Stimulated activated CD8-positive, alpha-beta memory T cell treated with anti-CD3 and anti-CD28 coated beads, Interleukin-12 subunit alpha, Interleukin-12 subunit beta, amount 100 ng/mL, for 4 hours (primary cell): ENCODE measurements around the gene ZNF747.

ENCODE experiments used
- DNase-seq: peaks from one replicate; pipeline ENCODE4 v3.0.0-alpha.2; 2020; ENCODE audit warnings: low read depth

Gene ZNF747

DNA sequence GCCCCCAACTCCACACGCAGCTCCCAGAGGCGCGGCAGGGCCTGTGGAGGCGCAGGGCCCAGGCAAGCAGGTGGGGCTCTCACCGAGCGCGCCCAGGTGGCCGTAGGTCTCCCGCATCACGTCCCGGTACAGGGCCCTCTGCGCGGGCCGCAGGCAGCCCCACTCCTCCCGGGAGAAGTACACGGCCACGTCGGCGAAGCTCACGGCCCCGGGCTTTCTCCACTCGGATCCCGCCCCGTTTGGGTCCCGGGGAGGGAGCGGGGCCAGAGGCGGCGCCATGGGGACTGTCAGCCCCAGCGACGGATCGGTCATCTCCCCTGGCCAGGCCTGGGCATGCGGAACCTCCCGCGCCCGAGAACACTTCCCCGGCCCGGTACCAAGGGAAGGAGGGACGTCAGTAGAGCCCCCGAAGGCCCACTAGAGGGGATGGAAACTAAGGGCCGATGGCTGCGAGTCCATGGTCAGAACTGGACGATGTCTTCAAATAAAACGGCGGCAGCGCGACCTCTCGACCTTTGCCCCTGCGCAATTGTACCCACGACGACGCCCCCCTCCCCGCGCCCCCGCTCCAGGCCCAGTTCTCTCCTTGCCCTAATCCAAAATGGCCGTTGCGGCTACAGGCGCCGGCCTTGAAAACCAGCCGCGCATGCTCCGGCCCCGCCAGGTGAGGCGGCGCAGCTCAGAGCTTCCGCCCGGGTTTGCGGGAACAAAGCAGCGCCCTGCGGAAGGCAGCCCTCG lies at the start of gene ZNF747:
ZNF747 (minus strand) TSS at position 491 of the 738 bp plus-strand sequence; CDS start at position 312, 179 bp downstream.
- DNase-seq, result peak; percentile 87

DNA sequence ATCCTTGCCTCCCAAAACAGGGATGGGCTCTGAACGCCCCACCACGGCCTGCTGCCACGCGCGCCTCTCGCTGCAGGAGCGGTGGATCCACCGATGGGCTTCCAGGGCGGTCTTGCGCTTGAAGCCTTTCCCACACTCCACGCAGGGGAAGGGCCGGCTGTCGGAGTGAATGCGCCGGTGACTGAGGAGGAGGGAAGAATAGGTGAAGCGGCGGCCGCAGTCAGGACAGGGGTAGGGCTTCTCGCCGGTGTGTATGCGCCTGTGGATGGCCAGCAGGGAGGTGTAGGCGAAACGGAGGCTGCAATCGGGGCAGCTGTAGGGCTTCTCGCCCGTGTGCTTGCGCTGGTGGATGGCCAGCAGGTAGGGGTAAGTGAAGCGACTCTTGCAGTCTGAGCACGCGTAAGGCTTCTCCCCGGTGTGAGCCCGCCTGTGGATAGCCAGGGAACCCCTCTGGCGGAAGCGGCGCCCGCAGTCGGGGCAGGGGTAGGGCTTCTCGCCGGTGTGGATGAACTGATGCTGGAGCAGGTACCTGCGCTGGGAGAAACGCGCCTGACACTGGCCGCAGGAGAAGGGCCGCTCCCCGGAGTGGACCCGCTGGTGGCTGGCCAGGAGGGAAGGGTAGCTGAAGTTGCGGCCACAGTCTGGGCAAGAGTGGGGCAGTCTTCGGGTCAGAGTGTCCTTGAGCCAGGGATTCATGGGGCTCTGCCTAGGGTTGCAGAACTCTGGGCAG lies 48.1 kb upstream of the ZNF747 start:
- DNase-seq, result no peak

DNA sequence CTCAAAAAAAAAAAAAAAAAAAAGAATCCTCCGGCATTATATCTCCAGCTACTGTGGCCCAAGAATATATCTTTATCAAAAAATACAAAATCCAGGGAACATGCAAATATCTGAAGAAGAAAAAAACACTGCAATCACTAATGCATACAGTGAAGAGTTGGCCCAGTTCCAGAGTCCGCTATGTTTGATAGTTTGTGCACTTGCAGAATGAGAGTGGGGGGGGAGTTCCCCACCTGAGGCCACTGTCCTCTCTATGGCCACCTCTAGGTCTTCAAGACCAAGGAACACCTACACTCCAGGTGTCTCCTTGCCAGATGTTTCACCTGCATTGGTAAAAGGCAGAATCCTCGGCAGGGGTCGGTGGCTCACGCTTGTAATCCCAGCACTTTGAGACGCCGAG lies 46.8 kb upstream of the ZNF747 start:
- DNase-seq, result no peak

DNA sequence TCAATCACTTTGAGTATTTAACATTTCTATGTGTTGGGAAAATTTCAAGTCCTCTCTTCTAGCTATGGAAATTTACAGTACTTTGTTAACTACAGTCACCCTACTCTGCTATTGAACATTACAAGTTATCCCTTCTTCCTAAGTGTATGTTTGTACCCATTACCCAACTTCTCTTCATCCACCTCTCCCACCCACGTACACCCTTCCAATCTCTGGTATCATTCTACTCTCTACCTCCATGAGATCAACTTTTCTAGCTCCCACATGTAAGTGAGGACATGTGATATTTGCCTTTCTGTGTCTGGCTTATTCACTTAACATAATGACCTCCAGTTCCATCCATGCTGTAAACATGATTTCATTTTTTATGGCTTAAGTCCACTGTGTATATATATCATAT lies 40.0 kb upstream of the ZNF747 start:
- no peak for DNase-seq

DNA sequence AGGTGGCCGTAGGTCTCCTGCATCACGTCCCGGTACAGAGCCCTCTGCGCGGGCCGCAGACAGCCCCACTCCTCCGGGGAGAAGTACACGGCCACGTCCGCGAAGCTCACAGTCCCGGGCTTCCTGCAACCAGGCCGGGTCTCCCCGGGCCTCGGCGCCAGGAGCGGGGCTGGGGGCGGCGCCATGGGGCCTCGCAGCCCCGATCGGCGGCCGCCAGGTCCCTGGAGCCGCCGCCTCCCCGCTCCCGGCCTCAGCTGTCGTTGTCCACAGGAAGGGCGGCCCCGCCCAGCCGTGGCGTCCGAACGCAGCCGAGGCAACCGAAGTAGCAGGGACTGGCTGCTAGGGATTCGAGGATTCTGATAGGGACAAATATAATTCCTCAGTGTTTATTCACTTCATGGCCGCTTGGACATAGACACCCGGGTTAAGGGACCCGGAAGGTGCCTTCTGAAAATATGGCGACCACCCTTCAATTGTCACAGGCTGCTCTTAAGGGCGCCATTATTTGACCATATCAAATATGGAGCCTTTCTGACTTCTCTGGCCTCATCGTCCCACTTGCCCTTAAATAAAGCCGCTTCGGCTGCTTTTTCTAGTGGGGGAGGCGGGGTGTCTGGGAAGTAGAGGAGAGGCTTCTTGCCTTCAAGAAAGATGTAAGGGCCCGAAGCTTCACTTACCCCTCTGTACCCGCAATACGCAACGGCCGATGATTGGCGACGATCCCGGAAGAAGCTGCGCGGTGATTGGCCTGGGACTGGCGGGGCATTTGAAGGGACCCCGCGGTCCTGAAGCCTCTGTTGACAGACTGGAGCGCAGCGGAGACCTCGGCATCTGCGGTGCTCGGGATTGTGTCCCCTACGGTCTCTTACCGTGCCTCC lies 37.0 kb upstream of the ZNF747 start, which contains the start of gene ZNF688:
ZNF688 (minus strand) TSS at position 270 of the 878 bp plus-strand sequence; CDS start at position 185, 85 bp downstream.
- DNase-seq, result peak; percentile 87

DNA sequence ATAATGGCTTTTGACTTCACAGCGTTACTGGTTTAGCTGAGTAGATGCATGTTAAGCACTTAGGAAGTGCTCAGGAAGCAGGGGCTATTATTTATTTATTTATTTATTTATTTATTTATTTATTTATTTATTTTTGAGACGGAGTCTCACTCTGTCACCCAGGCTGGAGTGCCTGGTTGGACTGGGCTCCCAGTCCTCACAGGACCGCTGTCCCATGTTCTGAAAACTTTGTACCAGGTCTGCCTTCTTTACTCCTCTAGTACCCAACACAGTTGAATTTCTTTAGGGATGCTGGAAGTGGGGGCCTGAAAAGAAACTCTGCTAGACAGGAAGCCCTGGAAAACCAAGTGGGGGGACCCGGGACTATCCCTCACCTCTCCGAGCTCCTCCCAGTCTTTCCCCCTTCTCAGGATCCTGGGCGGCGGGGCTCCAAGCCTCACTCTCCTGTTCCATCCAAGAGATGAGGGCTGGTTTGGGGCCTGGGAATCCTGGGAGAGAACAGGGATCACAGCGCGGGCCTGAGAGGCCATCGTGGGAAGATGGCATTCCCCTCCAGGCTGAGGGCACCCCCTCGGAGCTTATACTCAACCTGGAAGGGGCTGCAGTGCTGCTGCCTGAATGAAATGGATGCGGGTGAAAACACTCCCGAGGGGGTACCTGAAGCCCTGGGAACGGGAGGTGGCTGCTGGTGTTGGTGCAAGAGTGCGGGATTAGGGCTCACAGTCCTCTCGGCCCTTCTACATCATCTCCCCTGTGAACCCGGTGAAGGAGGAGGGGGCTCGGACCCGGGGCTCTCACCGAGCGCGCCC lies 36.2 kb upstream of the ZNF747 start:
- DNase-seq, result no peak

DNA sequence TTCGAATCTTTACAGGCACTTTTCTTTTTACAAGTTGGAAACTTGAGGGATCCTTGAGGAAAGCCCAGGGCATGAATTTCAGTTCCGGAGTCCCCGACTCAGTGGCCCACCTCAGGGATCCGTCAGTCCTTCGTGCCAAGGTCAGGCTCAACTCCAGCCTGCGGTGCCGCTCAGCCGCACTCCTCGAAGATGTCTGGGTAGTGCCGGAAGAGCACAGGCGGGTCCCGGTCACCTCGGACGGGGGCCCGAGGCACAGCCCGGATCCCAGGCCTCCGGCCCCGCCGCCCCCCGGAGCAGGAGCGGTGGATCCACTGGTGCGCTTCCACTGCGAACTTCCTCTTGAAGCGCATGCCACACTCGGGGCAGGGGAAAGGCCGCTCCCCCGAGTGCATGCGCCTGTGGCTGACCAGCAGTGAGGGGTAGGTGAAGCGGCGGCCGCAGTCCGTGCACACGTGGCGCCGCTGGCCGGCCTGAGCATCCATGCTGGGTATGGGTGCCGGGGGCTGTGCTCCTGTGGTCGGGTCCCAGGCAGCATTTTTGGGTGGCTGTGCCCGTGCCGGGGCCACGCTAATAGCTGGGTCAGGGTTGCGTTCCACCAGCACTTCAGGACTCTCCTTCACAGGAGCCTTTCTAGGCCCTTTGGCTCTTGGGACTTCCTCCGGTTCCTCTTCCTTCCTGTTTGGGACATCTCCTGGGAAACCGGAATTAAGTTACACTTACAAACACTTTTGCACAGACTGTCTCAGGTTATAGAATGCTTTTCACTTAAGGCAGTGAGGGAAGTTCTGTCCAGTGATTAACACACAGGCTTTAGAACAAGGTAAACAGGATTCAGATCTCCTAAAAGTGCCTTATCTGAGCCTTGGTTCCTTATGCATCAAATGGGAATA lies 35.3 kb upstream of the ZNF747 start:
- DNase-seq, result no peak

DNA sequence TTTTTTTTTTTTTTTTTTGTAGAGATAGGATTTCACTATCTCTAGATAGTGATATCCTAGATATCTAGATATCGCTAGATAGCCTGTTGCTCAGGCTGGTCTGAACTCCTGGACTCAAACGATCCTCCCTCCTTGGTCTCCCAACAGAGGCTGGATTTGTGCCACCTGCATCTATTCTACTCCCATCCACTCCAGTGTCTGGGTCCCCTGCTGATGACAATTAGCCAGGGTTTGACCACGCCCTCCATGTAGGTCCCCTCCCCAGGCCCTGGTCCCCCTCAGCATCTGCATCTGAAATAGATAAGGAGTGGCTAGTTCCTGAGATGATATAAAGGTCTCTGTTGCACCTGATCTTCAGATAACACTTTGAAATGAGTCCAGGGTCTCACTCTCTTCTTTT lies 34.6 kb upstream of the ZNF747 start:
- DNase-seq, result no peak

DNA sequence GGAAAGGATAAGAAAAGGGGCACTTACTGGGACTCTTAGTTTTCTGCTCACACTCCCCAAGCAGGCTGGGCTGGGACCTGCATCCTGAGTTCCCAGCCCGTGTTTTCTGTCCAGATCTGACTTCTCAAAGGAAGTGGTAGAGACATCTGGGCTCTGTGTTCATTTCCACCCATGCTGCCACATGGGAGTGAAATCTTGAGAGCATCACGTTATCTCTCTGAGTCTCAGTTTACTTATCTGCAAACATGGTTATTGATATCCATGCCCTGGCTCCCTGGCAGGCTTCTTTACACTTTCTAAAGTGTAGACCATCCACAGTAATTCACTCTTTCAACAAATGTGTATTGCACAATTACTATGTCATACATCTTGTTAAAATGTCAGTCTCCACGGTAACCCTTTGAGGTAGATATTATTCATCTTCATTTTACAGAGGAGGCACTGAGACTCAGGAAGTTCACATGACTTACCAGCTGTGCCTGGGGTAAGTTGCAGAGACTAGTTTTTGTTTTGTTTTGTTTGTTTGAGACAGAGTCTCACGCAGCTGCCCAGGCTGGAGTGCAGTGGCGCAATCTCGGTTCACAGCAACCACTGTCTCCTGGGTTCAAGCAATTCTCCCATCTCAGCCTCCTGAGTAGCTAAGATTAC lies 33.5 kb upstream of the ZNF747 start:
- DNase-seq, result no peak

DNA sequence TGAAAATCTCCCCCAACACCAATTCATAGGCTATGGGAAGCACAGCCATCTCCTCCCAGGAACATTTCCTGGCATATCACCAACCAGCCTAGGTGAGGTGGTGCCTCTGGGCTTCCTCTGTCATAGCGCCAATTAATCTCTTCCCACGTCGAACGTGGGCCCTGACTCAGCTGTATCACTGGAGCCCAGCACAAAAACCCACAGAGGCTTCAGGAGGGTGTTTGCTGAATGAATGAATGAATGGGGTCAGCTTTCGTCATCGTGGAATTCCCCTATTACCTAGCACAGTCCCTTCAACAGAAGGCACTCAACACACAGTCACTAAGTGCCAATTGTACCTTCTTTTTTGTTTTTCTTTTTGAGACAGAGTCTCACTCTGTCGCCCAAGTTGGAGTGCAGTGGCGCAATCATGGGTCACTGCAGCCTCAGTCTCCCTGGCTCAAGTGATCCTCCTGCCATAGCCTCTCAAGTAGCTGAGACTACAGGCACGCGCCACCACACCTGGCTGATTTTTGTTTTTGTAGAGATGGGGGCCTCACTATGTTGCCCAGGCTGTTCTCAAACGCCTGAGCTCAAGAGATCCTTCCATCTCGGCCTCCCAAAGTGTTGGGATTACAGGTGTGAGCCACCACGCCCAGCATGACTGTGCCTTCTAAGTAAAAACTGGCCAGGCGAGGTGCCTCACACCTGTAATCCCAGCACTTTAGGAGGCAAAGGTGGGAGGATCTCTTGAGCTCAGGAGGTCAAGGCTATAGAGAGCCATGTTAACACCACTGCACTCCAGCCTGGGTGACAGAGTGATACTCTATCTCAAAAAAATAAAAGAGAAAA lies 32.7 kb upstream of the ZNF747 start:
- peak; percentile 40 for DNase-seq

DNA sequence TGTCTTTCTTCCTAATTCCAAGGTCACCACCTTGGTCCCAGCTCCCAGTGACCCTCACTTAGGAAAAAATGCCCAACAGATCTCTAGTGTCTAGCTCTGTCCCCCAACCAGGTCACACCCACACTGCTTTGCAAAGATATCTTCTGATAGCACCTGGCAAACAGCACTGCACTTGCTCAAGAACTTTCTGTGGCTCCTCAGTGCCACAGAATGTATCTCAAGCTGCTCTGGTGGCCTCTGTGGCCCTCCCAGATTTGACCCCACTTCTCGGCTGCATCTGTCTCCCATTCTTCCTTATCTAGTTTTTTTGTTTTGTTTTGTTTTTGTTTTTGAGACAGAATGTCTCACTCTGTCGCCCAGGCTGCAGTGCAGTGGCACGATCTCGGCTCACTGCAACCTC lies 31.9 kb upstream of the ZNF747 start:
- DNase-seq, result no peak

DNA sequence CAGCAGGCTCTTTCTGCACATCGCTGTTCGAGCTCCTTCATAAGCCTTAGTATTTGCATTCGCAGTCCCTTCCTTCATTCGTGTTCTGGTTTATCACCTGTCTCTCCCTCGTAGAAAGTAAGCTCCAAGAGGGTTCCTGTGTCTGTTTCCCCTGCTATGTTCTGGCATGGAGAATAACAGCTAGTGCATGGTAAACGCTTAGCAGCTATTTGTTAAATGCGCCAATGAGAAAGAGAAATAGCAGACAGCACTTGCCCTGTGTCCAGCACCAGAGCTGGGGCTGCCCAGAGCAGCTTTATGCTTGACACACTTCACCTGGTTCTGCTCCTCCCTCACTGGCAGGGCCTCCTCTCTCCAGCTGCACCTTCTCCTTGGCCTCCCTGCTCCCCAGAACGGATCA lies 31.3 kb upstream of the ZNF747 start:
- no peak for DNase-seq

DNA sequence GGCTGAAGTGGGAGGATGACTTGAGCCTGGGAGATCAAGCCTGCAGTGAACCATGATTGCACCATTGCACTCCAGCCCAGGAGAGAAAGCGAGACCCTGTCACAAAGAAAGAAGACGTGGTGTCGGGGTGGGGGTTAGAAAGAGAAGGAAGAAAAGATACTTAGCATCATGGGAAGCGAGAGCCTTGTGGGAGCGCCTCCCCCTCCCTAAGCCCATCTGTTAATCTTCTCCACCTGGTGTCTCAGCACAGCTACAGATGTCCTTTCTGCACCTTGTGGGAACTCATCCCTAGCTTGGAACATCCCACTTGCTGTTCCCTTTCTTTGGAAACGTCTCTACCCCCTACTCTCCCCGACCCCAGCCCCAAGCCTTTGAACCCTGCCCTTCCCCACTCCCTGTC lies 30.9 kb upstream of the ZNF747 start:
- no peak for DNase-seq

DNA sequence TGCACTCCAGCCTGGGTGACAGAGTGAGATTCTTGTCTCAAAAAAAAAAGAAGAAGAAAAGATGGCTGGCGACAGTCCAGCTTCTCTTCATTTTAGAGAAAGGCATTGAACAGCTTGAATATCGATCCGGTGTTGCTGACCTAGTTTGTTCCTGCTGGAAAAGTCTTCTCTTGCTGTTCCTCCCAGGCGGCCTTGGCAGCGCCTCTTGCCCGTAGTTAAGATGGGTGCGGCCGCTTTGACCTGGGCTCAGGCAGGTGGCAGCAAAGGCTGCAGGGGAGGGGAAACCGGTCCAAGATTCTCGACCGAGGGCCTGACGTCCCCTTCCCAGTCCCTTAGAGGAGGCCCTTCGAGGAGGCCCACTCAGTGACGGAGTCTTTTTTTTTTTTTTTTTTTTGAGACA lies 27.4 kb upstream of the ZNF747 start:
- DNase-seq, result no peak

DNA sequence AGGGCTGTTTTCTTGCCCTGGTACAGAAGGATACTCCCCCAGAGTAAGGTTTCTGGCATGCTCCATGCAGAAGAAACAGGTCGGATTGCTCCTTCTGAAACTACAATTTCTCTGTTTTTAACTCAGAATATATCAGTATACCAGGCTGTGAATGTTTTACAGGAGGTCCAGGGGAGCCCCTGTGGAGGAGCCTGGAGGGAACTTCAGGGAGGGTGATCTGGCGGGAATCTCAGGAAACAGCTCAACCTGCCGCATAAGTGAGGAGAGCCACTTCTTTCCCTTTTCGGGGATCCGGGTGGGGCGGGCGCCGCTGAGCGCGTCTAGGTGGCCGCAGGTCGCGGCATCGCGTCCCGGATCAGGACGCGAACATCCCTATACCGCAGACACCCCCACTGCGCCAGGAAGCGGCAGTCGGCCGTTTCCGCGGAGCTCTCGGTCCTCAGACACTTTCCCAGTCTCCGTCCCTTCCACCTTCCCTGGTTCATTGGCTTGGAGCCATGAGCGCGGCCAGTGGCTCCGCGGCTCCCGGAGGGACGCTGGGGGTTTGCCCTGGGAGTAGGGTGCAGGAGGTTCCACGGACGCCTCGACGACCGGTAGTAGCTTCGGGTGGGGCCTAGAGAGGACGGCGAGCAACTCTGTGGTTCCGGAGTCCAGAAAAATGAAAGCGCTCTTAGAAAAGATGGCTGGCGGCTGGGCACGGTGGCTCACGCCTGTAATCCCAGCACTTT lies 26.6 kb upstream of the ZNF747 start:
- no peak for DNase-seq

DNA sequence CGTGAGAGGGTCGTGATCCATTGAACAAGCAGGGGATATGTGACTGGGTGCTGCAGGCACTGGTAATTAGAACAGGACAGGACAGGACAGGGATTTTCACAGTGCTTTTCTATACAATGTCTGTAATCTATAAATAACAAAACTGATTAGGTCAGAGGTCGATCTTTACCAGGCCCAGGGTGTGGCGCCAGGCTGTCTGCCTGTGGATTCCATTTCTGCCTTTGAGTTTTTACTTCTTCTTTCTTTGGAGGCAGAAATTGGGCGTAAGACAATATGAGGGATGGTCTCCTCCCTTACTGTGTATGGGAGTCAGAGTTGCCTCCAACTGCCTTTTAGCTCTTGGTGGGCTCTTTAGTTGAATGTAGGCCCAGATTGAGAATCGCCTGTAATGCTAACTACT lies 25.0 kb upstream of the ZNF747 start:
- DNase-seq, result no peak

DNA sequence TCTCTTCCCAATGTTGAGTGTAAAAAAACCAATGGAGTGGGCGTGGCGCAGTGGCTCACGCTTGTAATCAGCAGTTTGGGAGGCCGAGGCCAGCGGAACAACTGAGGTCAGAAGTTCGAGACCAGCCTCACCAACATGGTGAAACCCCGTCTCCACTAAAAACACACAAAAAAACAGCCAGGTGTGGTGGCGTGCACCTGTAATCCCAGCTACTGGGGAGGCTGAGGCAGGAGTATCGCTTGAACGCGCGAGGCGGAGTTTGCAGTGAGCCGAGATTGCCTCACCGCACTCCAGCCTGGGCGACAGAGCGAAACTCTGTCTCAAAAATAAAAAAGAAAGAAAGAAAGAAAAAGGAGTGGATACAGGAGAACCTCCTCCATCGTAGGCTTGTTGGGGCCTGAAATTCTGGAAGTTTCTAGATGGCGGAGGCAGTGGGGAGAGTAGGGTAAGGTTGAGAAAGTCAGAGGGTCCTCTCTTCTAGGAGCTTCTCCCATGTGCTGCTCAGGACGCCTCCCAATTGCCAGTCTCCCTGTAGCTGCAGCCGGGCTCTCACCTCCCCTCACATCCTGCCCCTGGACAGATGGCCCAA lies 24.2 kb upstream of the ZNF747 start:
- DNase-seq, result no peak
